ENCODE results near the gene GRIK3. TPM values are rescaled to one million over a fixed set of nuclear protein-coding genes. Genes with fewer than 3 reads are reported as not detected.

GRIK3 gene
- total and polyA plus RNA-seq, 11 donors: 0.06 to 1.6 (median 0.29) TPM

- Histone ChIP-seq H3K36me3 (no peaks in the 10 kb centered on the region), H3K9me3 (no peaks in the 10 kb centered on the region), H3K27me3 (peaks cover 0 to 24% (median 0%) of the 10 kb centered on the region in 9 donors), H3K4me1 (no peaks in the 10 kb centered on the region), H3K4me3 (no peak overlapping the region), H3K27ac (no peak overlapping the region)
- DNase-seq (no peak), ATAC-seq (no peak)
- 86 to 88% (median 88%) methylated on average over 22 of the region's 22 CpGs for WGBS, 4 donors
- intact Hi-C loops (cut with DNase I): no loop called here
- TF ChIP-seq CTCF (IDR thresholded peaks at IDR 0.05) (no peak), POLR2A (IDR thresholded peaks at IDR 0.05) (no peak)
Observed at GRCh38 chr1:36872126-36872754, 162.1 kb downstream of the GRIK3 start.

GRCh38 chr1:36871146-36871971 is 163.0 kb downstream of the GRIK3 start:
- ATAC-seq (peak in 1 of 4 donors; percentile 44), DNase-seq (no peak)
- Histone ChIP-seq H3K27ac (no peak overlapping the region), H3K27me3 (peaks cover 0 to 24% (median 0%) of the 10 kb centered on the region in 9 donors), H3K36me3 (no peaks in the 10 kb centered on the region), H3K4me1 (no peaks in the 10 kb centered on the region), H3K9me3 (no peaks in the 10 kb centered on the region), H3K4me3 (no peak overlapping the region)
- 39 to 45% (median 44%) methylated on average over 14 to 21 of the region's 21 CpGs for WGBS, 4 donors
- intact Hi-C loops (cut with DNase I): no loop called here
- TF ChIP-seq CTCF (IDR thresholded peaks at IDR 0.05) (no peak), POLR2A (IDR thresholded peaks at IDR 0.05) (no peak)

- 59 to 94% (median 63%) methylated on average over 3 to 5 of the region's 5 CpGs for WGBS, 4 donors
Observed at GRCh38 chr1:36869826-36870225, 164.5 kb downstream of the GRIK3 start.

More at GRCh38 chr1:36869826-36870225, 164.5 kb downstream of the GRIK3 start:
- ATAC-seq (no peak), DNase-seq (no peak)
- no peak for TF ChIP-seq POLR2A (IDR thresholded peaks at IDR 0.05)
- no peak for TF ChIP-seq CTCF (IDR thresholded peaks at IDR 0.05)
- H3K36me3 ChIP-seq: no peaks in the 10 kb centered on the region
- H3K9me3 ChIP-seq: no peaks in the 10 kb centered on the region
- peaks cover 0 to 15% (median 0%) of the 10 kb centered on the region in 9 donors for H3K27me3 ChIP-seq
- no peak overlapping the region for H3K4me3 ChIP-seq
- intact Hi-C loops (cut with DNase I): no loop called here
- H3K4me1 ChIP-seq: no peaks in the 10 kb centered on the region
- no peak overlapping the region for H3K27ac ChIP-seq
